IMR-90 (cell line): ENCODE data around the gene C3orf22. TPM values are rescaled to one million over a fixed set of nuclear protein-coding genes. Genes with fewer than 3 reads are reported as not detected.

ENCODE experiments used
- ATAC-seq: fragments of 200-7000 bp; cut with Tn5 transposase; 2 replicates; pipeline ENCODE4 v1.9.1; 2020; ENCODE audit warnings: low read depth, mild to moderate bottlenecking, moderate library complexity
- BruUV-seq: library from RNA; stranded (reverse); fragments of 400-500 nt; replicated peaks from 2 replicates; lab custom pipeline; 2021; lab: Mats Ljungman, UMichigan
- CTCF ChIA-PET: fragments of 300-600 bp; formaldehyde crosslinking; extraction: SDS; loops from one replicate; lab custom pipeline; 2021; ENCODE audit warnings: antibody characterized with exemption; lab: Yijun Ruan, JAX
- POLR2A ChIA-PET: fragments of 300-600 bp; sonication (Branson Sonifier 250); formaldehyde crosslinking; loops from one replicate; lab custom pipeline; 2022; ENCODE audit warnings: antibody characterized with exemption; ENCODE audit not compliant: unreplicated experiment; lab: Charles Lee
- DNase-seq: peaks from one replicate; pipeline ENCODE4 v3.0.0; 2013
- H2AFZ ChIP-seq: replicated peaks from 2 replicates; pipeline ENCODE3; 2013; ENCODE audit warnings: low read length, mild to moderate bottlenecking; ENCODE audit not compliant: poor library complexity
- H2AK5ac ChIP-seq: 2 replicates; pipeline ENCODE4 v1.6.1; 2013; ENCODE audit warnings: low read depth, low read length, inconsistent platforms
- H2AK9ac ChIP-seq: replicated peaks from 2 replicates; pipeline ENCODE3; 2013; ENCODE audit warnings: mild to moderate bottlenecking, low read depth, low read length, moderate library complexity; ENCODE audit not compliant: poor library complexity
- H2BK120ac ChIP-seq: 2 replicates; pipeline ENCODE4 v1.6.1; 2013; ENCODE audit warnings: low read depth, low read length, inconsistent platforms
- H2BK15ac ChIP-seq: 3 replicates; pipeline ENCODE4 v1.6.1; 2013; ENCODE audit warnings: low read depth, low read length, inconsistent platforms
- H2BK20ac ChIP-seq: 2 replicates; pipeline ENCODE4 v1.6.1; 2013; ENCODE audit warnings: low read depth, mild to moderate bottlenecking, inconsistent platforms, low read length, moderate library complexity
- H2BK5ac ChIP-seq: 2 replicates; pipeline ENCODE4 v1.6.1; 2013; ENCODE audit warnings: mild to moderate bottlenecking, low read depth, low read length, inconsistent platforms; ENCODE audit not compliant: poor library complexity, severe bottlenecking
- H3K14ac ChIP-seq: replicated peaks from 2 replicates; pipeline ENCODE4 v1.6.1; 2013; ENCODE audit warnings: low read depth, low read length, inconsistent platforms
- H3K18ac ChIP-seq: 2 replicates; pipeline ENCODE4 v1.6.1; 2013; ENCODE audit warnings: low read depth, low read length, control low read depth
- H3K23ac ChIP-seq: 2 replicates; pipeline ENCODE4 v1.6.1; 2013; ENCODE audit warnings: low read depth, low read length, inconsistent platforms
- H3K27ac ChIP-seq: 2 replicates; pipeline ENCODE4 v1.5.1; 2013; ENCODE audit warnings: mild to moderate bottlenecking, control low read depth, low read length; ENCODE audit not compliant: insufficient read depth
- H3K27me3 ChIP-seq: 2 replicates; pipeline ENCODE4 v1.6.1; 2013; ENCODE audit warnings: low read length; ENCODE audit not compliant: control insufficient read depth, insufficient read depth
- H3K36me3 ChIP-seq: 2 replicates; pipeline ENCODE4 v1.6.1; 2013; ENCODE audit warnings: low read length, mixed read lengths; ENCODE audit not compliant: control insufficient read depth, insufficient read depth
- H3K4ac ChIP-seq: 2 replicates; pipeline ENCODE4 v1.6.1; 2013; ENCODE audit warnings: low read depth, low read length, inconsistent platforms
- H3K4me1 ChIP-seq: 2 replicates; pipeline ENCODE4 v1.6.1; 2013; ENCODE audit warnings: low read length, mixed read lengths; ENCODE audit not compliant: control insufficient read depth, insufficient read depth
- H3K4me2 ChIP-seq: 2 replicates; pipeline ENCODE4 v1.6.1; 2013; ENCODE audit warnings: low read depth, mild to moderate bottlenecking, control low read depth, low read length, moderate library complexity
- H3K4me3 ChIP-seq: 2 replicates; pipeline ENCODE4 v1.5.1; 2013; ENCODE audit warnings: low read depth, mild to moderate bottlenecking, control low read depth, low read length, moderate library complexity; ENCODE audit not compliant: insufficient read depth
- H3K56ac ChIP-seq: 2 replicates; pipeline ENCODE4 v1.6.1; 2013; ENCODE audit warnings: low read length, inconsistent platforms; ENCODE audit not compliant: insufficient read depth; ENCODE audit errors: extremely low read depth
- H3K79me1 ChIP-seq, 2 experiments: 2 replicates each; pipeline ENCODE4 v1.6.1; 2013; ENCODE audit warnings: low read length in 2 of 2, inconsistent platforms in 1 of 2, low read depth in 1 of 2
- H3K9ac ChIP-seq: 2 replicates; pipeline ENCODE4 v1.6.1; 2013; ENCODE audit warnings: low read depth, low read length, control low read depth
- H3K9me1 ChIP-seq: 2 replicates; pipeline ENCODE4 v1.6.1; 2013; ENCODE audit warnings: low read length, inconsistent platforms; ENCODE audit not compliant: insufficient read depth
- H3K9me3 ChIP-seq: 2 replicates; pipeline ENCODE4 v1.6.1; 2013; ENCODE audit warnings: low read length; ENCODE audit not compliant: control insufficient read depth, insufficient read depth
- H4K20me1 ChIP-seq: 2 replicates; pipeline ENCODE4 v1.6.1; 2013; ENCODE audit warnings: low read length, inconsistent platforms; ENCODE audit not compliant: insufficient read depth
- H4K5ac ChIP-seq: 2 replicates; pipeline ENCODE4 v1.6.1; 2013; ENCODE audit warnings: mild to moderate bottlenecking, low read depth, low read length, control low read depth
- H4K8ac ChIP-seq, 2 experiments: 2 replicates each; pipeline ENCODE4 v1.6.1; 2013; ENCODE audit warnings: low read depth in 2 of 2, low read length in 2 of 2, control low read depth in 1 of 2, inconsistent platforms in 1 of 2
- H4K91ac ChIP-seq: 2 replicates; pipeline ENCODE4 v1.6.1; 2013; ENCODE audit warnings: low read depth, low read length, inconsistent platforms; ENCODE audit not compliant: insufficient read depth
- SMC3 ChIP-seq: fragments of 150-350 bp; IDR thresholded peaks from 2 replicates; pipeline ENCODE4 v1.6.1; 2016; ENCODE audit warnings: low read depth, mild to moderate bottlenecking, antibody characterized with exemption, low read length, moderate library complexity
- WGBS, 2 experiments: methylation state at CpG; one replicate each; pipeline versions ENCODE4 v1.1.5 to v1.1.7; 2013; ENCODE audit warnings: missing lambda C conversion rate in 2 of 2; ENCODE audit not compliant: insufficient read length in 1 of 2; ENCODE audit errors: extremely low coverage in 2 of 2; 5-methylcytosine and 5-hydroxymethylcytosine counted together
- dilution Hi-C: fragments of 300-500 bp; cut with HindIII; formaldehyde crosslinking; loops from one replicate; pipeline ENCODE4 v1.14.3; 2018; ENCODE audit warnings: low sequenced_read_pairs; ENCODE audit not compliant: unreplicated experiment
- in situ Hi-C: fragments of 300-500 bp; cut with MboI; formaldehyde crosslinking; loops from 3 replicates; pipeline ENCODE4 v1.14.3; 2019; ENCODE audit warnings: low sequenced_read_pairs, inconsistent platforms, mixed read lengths
- intact Hi-C: fragments of 100-400 bp; cut with micrococcal nuclease; formaldehyde crosslinking; loops from 2 replicates; pipeline ENCODE4 v1.10.0; 2022
- polyA plus RNA-seq, 3 experiments: library from polyadenylated mRNA; depleted of rRNA; stranded (reverse); fragments of >200 nt; gene quantifications; 2 replicates each; pipeline ENCODE4 v1.2.3, GENCODE V29; 2012; ENCODE audit warnings: low replicate concordance in 1 of 3
- total RNA-seq: library from RNA; depleted of rRNA; stranded (reverse); fragments of >200 nt; gene quantifications from 2 replicates; pipeline ENCODE4 v1.2.3, GENCODE V29; 2012

The C3orf22 gene
- total and polyA plus RNA-seq, 2 of the 4 experiments (the other 2 are of a cell fraction) = not detected

DNA sequence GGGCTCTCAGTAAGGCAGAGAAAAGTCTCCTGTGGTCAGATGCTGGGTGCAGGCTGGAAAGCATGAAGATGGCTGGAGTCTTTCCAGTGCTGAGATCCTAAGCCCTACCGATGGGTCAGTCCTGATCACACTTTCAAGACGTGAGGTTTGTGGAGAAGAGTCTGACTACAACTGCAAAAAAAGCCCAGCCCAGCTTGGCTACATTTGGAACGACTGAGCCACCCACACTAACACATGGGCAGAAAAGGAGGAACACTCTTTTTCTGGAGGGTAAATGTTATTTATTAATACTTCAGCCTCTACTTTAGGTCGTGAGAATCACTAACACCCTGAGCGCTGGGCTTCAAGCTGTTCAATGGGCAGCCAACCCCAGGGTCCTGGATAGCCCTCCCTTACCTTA is 22.0 kb upstream of the C3orf22 start:
- Histone ChIP-seq H3K18ac (no peak overlapping the region), H3K4me1 (no peaks in the 10 kb centered on the region), H2AK5ac (no peak overlapping the region), H3K79me1 (no peaks in the 10 kb centered on the region), H3K27me3 (peaks cover 33% of the 10 kb centered on the region), H3K36me3 (no peaks in the 10 kb centered on the region), H3K23ac (no peak overlapping the region), H3K14ac (no peak overlapping the region), H3K27ac (no peak overlapping the region), H3K4me2 (no peak overlapping the region), H3K4me3 (no peak overlapping the region), H3K9me3 (no peaks in the 10 kb centered on the region), H2BK5ac (no peak overlapping the region), H2AFZ (no peak overlapping the region), H3K56ac (no peak overlapping the region), H3K4ac (no peak overlapping the region), H2AK9ac (no peak overlapping the region), H4K5ac (no peak overlapping the region), H4K91ac (no peak overlapping the region), H3K9me1 (no peaks in the 10 kb centered on the region), H2BK120ac (no peak overlapping the region), H2BK15ac (no peak overlapping the region), H4K20me1 (no peaks in the 10 kb centered on the region), H2BK20ac (no peak overlapping the region), H4K8ac (no peak overlapping the region), H3K9ac (no peak overlapping the region)
- WGBS, 2 experiments = no CpG with 5 or more reads among the region's 5 CpGs
- no peak for TF ChIP-seq SMC3
- CTCF ChIA-PET = no interaction called here
- DNase-seq (no peak), ATAC-seq (no peak)
- no TSS peak for BruUV-seq
- POLR2A ChIA-PET = no interaction called here
- dilution Hi-C loops (no loop called here), intact Hi-C loops (no loop called here), in situ Hi-C loops (no loop called here)
